Sigmoid colon (tissue), 4 donors: ENCODE data around the gene GNG2.

Source experiments
- EP300 ChIP-seq, 4 donors: sonication (generic); formaldehyde crosslinking; IDR thresholded peaks; one replicate each; pipeline ENCODE4 v1.6.1; 2017; ENCODE audit warnings: antibody characterized with exemption in 4 of 4
- POLR2A ChIP-seq, 2 donors: fragments of 450-650 bp; IDR thresholded peaks; one replicate each; pipeline ENCODE4 v1.6.1; 2016; ENCODE audit warnings: antibody characterized with exemption in 2 of 2, mild to moderate bottlenecking in 2 of 2, moderate library complexity in 2 of 2
- POLR2AphosphoS5 ChIP-seq, 4 donors: sonication (generic); formaldehyde crosslinking; IDR thresholded peaks; one replicate each; pipeline ENCODE4 v1.6.1; 2017; ENCODE audit warnings: antibody characterized with exemption in 4 of 4
- TF ChIP-seq, protein P1 (sequence below), 4 experiments: fragments of 450-650 bp in 3 of 4; fragments of 200-600 bp in 1 of 4; IDR thresholded peaks; one replicate each; pipeline ENCODE4 v1.5.1; 2016 to 2019; ENCODE audit warnings: antibody characterized with exemption in 4 of 4, mild to moderate bottlenecking in 3 of 4, moderate library complexity in 2 of 4

GRCh38 chr14:51977075-51977474 lies 116.7 kb downstream of the GNG2 start:
- TF ChIP-seq, protein P1, sequence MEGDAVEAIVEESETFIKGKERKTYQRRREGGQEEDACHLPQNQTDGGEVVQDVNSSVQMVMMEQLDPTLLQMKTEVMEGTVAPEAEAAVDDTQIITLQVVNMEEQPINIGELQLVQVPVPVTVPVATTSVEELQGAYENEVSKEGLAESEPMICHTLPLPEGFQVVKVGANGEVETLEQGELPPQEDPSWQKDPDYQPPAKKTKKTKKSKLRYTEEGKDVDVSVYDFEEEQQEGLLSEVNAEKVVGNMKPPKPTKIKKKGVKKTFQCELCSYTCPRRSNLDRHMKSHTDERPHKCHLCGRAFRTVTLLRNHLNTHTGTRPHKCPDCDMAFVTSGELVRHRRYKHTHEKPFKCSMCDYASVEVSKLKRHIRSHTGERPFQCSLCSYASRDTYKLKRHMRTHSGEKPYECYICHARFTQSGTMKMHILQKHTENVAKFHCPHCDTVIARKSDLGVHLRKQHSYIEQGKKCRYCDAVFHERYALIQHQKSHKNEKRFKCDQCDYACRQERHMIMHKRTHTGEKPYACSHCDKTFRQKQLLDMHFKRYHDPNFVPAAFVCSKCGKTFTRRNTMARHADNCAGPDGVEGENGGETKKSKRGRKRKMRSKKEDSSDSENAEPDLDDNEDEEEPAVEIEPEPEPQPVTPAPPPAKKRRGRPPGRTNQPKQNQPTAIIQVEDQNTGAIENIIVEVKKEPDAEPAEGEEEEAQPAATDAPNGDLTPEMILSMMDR (IDR thresholded peaks at IDR 0.05), result no peak
- TF ChIP-seq POLR2A (IDR thresholded peaks at IDR 0.05) (no peak), POLR2AphosphoS5 (IDR thresholded peaks at IDR 0.05) (no peak), EP300 (IDR thresholded peaks at IDR 0.05) (no peak)
